ENCODE measurements around the gene MAGI1. TPM values are rescaled to one million over a fixed set of nuclear protein-coding genes. Genes with fewer than 3 reads are reported as not detected.

MAGI1 gene
- total RNA-seq, 1 experiment from 2014 or later, result 38.6 TPM

- no peak overlapping the region for H2AFZ ChIP-seq (ENCODE audit: low read depth, low read length, poor library complexity, severe bottlenecking)
- H3K9me2 ChIP-seq (ENCODE audit: insufficient read depth), result no peaks in the 10 kb centered on the region
- H3K9ac ChIP-seq (ENCODE audit: low read length), result no peak overlapping the region
- intact Hi-C loops (cut with micrococcal nuclease), result loop anchor here (10.0 kb wide), 1 partner anchor 63 kb away; no protein-coding TSS in a partner anchor
- H3K4me2 ChIP-seq (ENCODE audit: low read length), result no peak overlapping the region
- ATAC-seq (no peak), DNase-seq (ENCODE audit: low read depth, low spot score) (no peak)
- BruUV-seq (replicated peaks), result no TSS peak
- TF ChIP-seq RAD21 (IDR thresholded peaks at IDR 0.05; ENCODE audit: low read depth) (no peak), ELF1 (IDR thresholded peaks at IDR 0.05; ENCODE audit: borderline replicate concordance, low read depth) (no peak), POLR2AphosphoS5 (IDR thresholded peaks at IDR 0.05; ENCODE audit: low read depth, low read length) (no peak), ZBTB33 (IDR thresholded peaks at IDR 0.05; ENCODE audit: extremely low read depth, insufficient replicate concordance, low read length) (no peak), ATF3 (IDR thresholded peaks at IDR 0.05) (no peak), MAX (IDR thresholded peaks at IDR 0.05) (no peak)
- no peaks in the 10 kb centered on the region for H3K27me3 ChIP-seq (ENCODE audit: insufficient read depth, low read length)
- H3K4me1 ChIP-seq (ENCODE audit: control insufficient read depth in 1 of 2, insufficient read depth in 2 of 2, low read length in 2 of 2), result no peaks in the 10 kb centered on the region
- no peaks in the 10 kb centered on the region for H3K9me3 ChIP-seq (ENCODE audit: control insufficient read depth in 1 of 2, insufficient read depth in 1 of 2, low read depth in 1 of 2, low read length in 2 of 2)
- POLR2A ChIA-PET, result no interaction called here
- H4K20me1 ChIP-seq (ENCODE audit: insufficient read depth), result no peaks in the 10 kb centered on the region
- RAD21 ChIA-PET (ENCODE audit: low non-redundant PET in 1 of 2, low total read pairs in 2 of 2, uncharacterized antibody in 2 of 2, unreplicated experiment in 2 of 2), result no interaction called here
- no peak overlapping the region for H3K4me3 ChIP-seq (replicated peaks in 1 of 2; ENCODE audit: low read depth in 1 of 2, low read length in 2 of 2)
- no peak overlapping the region for H3K27ac ChIP-seq (ENCODE audit: low read depth, low read length)
- no peaks in the 10 kb centered on the region for H3K79me2 ChIP-seq (ENCODE audit: insufficient read depth, low read length)
- CTCF ChIA-PET, result no interaction called here
- H3K36me3 ChIP-seq (ENCODE audit: control insufficient read depth in 1 of 2, insufficient read depth in 2 of 2, low read length in 2 of 2), result no peaks in the 10 kb centered on the region
Observed at GRCh38 chr3:65557899-65558564, 480.7 kb downstream of the MAGI1 start.
